HCT116 (cell line): ENCODE data around the gene ENDOD1. TPM values are rescaled to one million over a fixed set of nuclear protein-coding genes. Genes with fewer than 3 reads are reported as not detected.

Experiments
- ATAC-seq: fragments of 200-7000 bp; cut with Tn5 transposase; 2 replicates; pipeline ENCODE4 v1.9.1; 2020; ENCODE audit warnings: mild to moderate bottlenecking, moderate library complexity
- BruUV-seq: library from RNA; stranded (reverse); fragments of 400-500 nt; replicated peaks from 2 replicates; lab custom pipeline; 2021; lab: Mats Ljungman, UMichigan
- CTCF ChIA-PET: fragments of 300-600 bp; sonication (Branson Sonifier 250); formaldehyde crosslinking; loops from one replicate; lab custom pipeline; 2021; ENCODE audit warnings: antibody characterized with exemption; lab: Charles Lee
- POLR2A ChIA-PET: fragments of 300-600, 350-600 bp; sonication (Branson Sonifier 250); formaldehyde crosslinking; loops from one replicate; lab custom pipeline; 2021; ENCODE audit warnings: antibody characterized with exemption; lab: Charles Lee
- RAD21 ChIA-PET, 2 experiments: fragments of 300-600 bp; sonication (Branson Sonifier 250); formaldehyde crosslinking; loops; one replicate each; lab custom pipeline; 2023; ENCODE audit warnings: low total read pairs in 2 of 2; ENCODE audit not compliant: uncharacterized antibody in 2 of 2, unreplicated experiment in 2 of 2, low non-redundant PET in 1 of 2; lab: Charles Lee
- DNase-seq: peaks from one replicate; pipeline ENCODE4 v3.0.0-alpha.2; 2010; ENCODE audit warnings: low read depth, low spot score
- H2AFZ ChIP-seq: fragments of 200-600 bp; shearing (Covaris generic), sonication (generic); 2 replicates; pipeline ENCODE4 v1.6.1; 2017; ENCODE audit warnings: low read depth, mixed run types, mixed read lengths, antibody characterized with exemption, low read length; ENCODE audit not compliant: poor library complexity, severe bottlenecking
- H3K27ac ChIP-seq: 2 replicates; pipeline ENCODE4 v1.5.1; 2012; ENCODE audit warnings: low read depth, low read length
- H3K27me3 ChIP-seq: fragments of 200-600 bp; sonication (generic); 2 replicates; pipeline ENCODE4 v1.6.1; 2016; ENCODE audit warnings: mixed run types, low read length, mixed read lengths; ENCODE audit not compliant: insufficient read depth
- H3K36me3 ChIP-seq, 2 experiments: fragments of 200-500 bp in 1 of 2; fragments of 200-600 bp in 1 of 2; sonication (Bioruptor generic) in 1 of 2; sonication (generic) in 1 of 2; 2 replicates each; pipeline versions ENCODE4 v1.5.1 to v1.6.1; 2014 to 2016; ENCODE audit warnings: low read length in 2 of 2, inconsistent platforms in 1 of 2, mixed read lengths in 1 of 2, mixed run types in 1 of 2; ENCODE audit not compliant: insufficient read depth in 2 of 2, control insufficient read depth in 1 of 2
- H3K4me1 ChIP-seq, 2 experiments: fragments of 200-600 bp in 1 of 2; sonication (generic) in 1 of 2; 2 replicates each; pipeline versions ENCODE4 v1.5.1 to v1.6.1; 2012 to 2017; ENCODE audit warnings: low read length in 2 of 2, inconsistent platforms in 1 of 2, mild to moderate bottlenecking in 1 of 2, mixed read lengths in 1 of 2, mixed run types in 1 of 2, moderate library complexity in 1 of 2; ENCODE audit not compliant: insufficient read depth in 2 of 2, control insufficient read depth in 1 of 2
- H3K4me2 ChIP-seq: fragments of 200-600 bp; sonication (generic); 2 replicates; pipeline ENCODE4 v1.6.1; 2017; ENCODE audit warnings: mixed run types, low read length, mixed read lengths
- H3K4me3 ChIP-seq, 2 experiments: fragments of 200-600 bp in 1 of 2; sonication (generic) in 1 of 2; replicated peaks in 1 of 2; 2 replicates each; pipeline ENCODE4 v1.5.1; 2011 to 2016; ENCODE audit warnings: low read length in 2 of 2, control low read depth in 1 of 2, low read depth in 1 of 2, mild to moderate bottlenecking in 1 of 2, mixed read lengths in 1 of 2, mixed run types in 1 of 2
- H3K79me2 ChIP-seq: fragments of 200-600 bp; sonication (generic); 2 replicates; pipeline ENCODE4 v1.6.1; 2017; ENCODE audit warnings: mild to moderate bottlenecking, mixed run types, low read length, moderate library complexity, mixed read lengths; ENCODE audit not compliant: insufficient read depth
- H3K9ac ChIP-seq: fragments of 200-600 bp; sonication (generic); 2 replicates; pipeline ENCODE4 v1.6.1; 2016; ENCODE audit warnings: low read length, mixed read lengths
- H3K9me2 ChIP-seq: fragments of 200-600 bp; sonication (generic), shearing (Covaris generic); 2 replicates; pipeline ENCODE4 v1.6.1; 2017; ENCODE audit warnings: mixed run types, mild to moderate bottlenecking, moderate library complexity; ENCODE audit not compliant: insufficient read depth
- H3K9me3 ChIP-seq, 2 experiments: fragments of 200-500 bp in 1 of 2; fragments of 200-600 bp in 1 of 2; sonication (Bioruptor generic) in 1 of 2; sonication (generic) in 1 of 2; 2 replicates each; pipeline ENCODE4 v1.6.1; 2014 to 2017; ENCODE audit warnings: low read length in 2 of 2, mixed read lengths in 2 of 2, inconsistent platforms in 1 of 2, low read depth in 1 of 2, mild to moderate bottlenecking in 1 of 2, mixed run types in 1 of 2, moderate library complexity in 1 of 2; ENCODE audit not compliant: control insufficient read depth in 1 of 2, insufficient read depth in 1 of 2
- H4K20me1 ChIP-seq: fragments of 200-600 bp; sonication (generic), shearing (Covaris generic); 2 replicates; pipeline ENCODE4 v1.6.1; 2017; ENCODE audit warnings: mixed run types, mild to moderate bottlenecking, moderate library complexity; ENCODE audit not compliant: insufficient read depth
- ATF3 ChIP-seq: IDR thresholded peaks from 2 replicates; pipeline ENCODE4 v1.6.1; 2012
- CBX3 ChIP-seq: IDR thresholded peaks from 2 replicates; pipeline ENCODE4 v1.6.1; 2012; ENCODE audit warnings: low read depth
- CTCF ChIP-seq, 3 experiments: fragments of 200-600 bp in 1 of 3; sonication (generic) in 1 of 3; IDR thresholded peaks in 2 of 3; conservative IDR thresholded peaks in 1 of 3; 2 replicates each; pipeline ENCODE4 v1.5.1; 2012 to 2017; ENCODE audit warnings: low read depth in 2 of 3, low read length in 2 of 3, antibody characterized with exemption in 1 of 3, borderline replicate concordance in 1 of 3, control low read depth in 1 of 3, mild to moderate bottlenecking in 1 of 3, mixed read lengths in 1 of 3, mixed run types in 1 of 3, moderate library complexity in 1 of 3; ENCODE audit not compliant: insufficient read depth in 1 of 3
- POLR2A ChIP-seq: IDR thresholded peaks from 2 replicates; pipeline ENCODE4 v1.7.0; 2011; ENCODE audit warnings: borderline replicate concordance; ENCODE audit not compliant: insufficient read depth, insufficient read length; ENCODE audit errors: extremely low read depth
- TCF7L2 ChIP-seq: IDR thresholded peaks from 2 replicates; pipeline ENCODE4 v1.7.0; 2011; ENCODE audit warnings: borderline replicate concordance, inconsistent platforms; ENCODE audit not compliant: insufficient read depth, insufficient read length; ENCODE audit errors: extremely low read depth
- ZNF274 ChIP-seq: fragments of 200-500 bp; sonication (Bioruptor generic); IDR thresholded peaks from 2 replicates; pipeline ENCODE4 v1.6.1; 2014; ENCODE audit warnings: mild to moderate bottlenecking, low read depth, low read length, inconsistent platforms
- intact Hi-C: fragments of 100-400 bp; cut with micrococcal nuclease; formaldehyde crosslinking; loops from 2 replicates; pipeline ENCODE4 v1.10.0; 2022
- total RNA-seq: library from RNA; stranded (reverse); gene quantifications from one replicate; pipeline ENCODE4 v1.2.1, GENCODE V29; 2021; ENCODE audit not compliant: unreplicated experiment

The ENDOD1 gene
- total RNA-seq, 1 experiment from 2014 or later: 33.6 TPM

- ChIA-PET RAD21 (no interaction called here), POLR2A (no interaction called here), CTCF (interaction anchor here (1.3 to 2.2 kb wide), 2 partner anchors 547 to 604 kb away, joined by 6 to 18 read pairs; no protein-coding TSS in a partner anchor)
- no peak for DNase-seq
- no peaks in the 10 kb centered on the region for H3K79me2 ChIP-seq
- no peaks in the 10 kb centered on the region for H3K4me1 ChIP-seq
- TF ChIP-seq ATF3 (no peak), CBX3 (no peak), TCF7L2 (no peak)
- H3K36me3 ChIP-seq: no peaks in the 10 kb centered on the region
- no peak overlapping the region for H2AFZ ChIP-seq
- H3K27me3 ChIP-seq: no peaks in the 10 kb centered on the region
- no TSS peak for BruUV-seq
- no peak overlapping the region for H3K4me2 ChIP-seq
- intact Hi-C loops: loop anchor here (10.0 kb wide), 2 partner anchors 393 to 767 kb away; partner anchors contain the start of genes AMOTL1 and MTMR2
- no peak overlapping the region for H3K9ac ChIP-seq
- no peaks in the 10 kb centered on the region for H3K9me2 ChIP-seq
- H4K20me1 ChIP-seq: no peaks in the 10 kb centered on the region
- no peak overlapping the region for H3K27ac ChIP-seq
- ATAC-seq: no peak
- no peaks in the 10 kb centered on the region for H3K9me3 ChIP-seq
- H3K4me3 ChIP-seq: no peak overlapping the region
Measured at GRCh38 chr11:95157824-95158223, 68.2 kb downstream of the ENDOD1 start.

- H2AFZ ChIP-seq: no peak overlapping the region
- DNase-seq: no peak
- CTCF ChIA-PET: interaction anchor here (1.3 kb wide), 1 partner anchor 544 kb away, joined by 5 read pairs; no protein-coding TSS in a partner anchor
- RAD21 ChIA-PET: no interaction called here
- no peaks in the 10 kb centered on the region for H3K79me2 ChIP-seq
- H3K36me3 ChIP-seq: no peaks in the 10 kb centered on the region
- BruUV-seq: no TSS peak
- no peak overlapping the region for H3K27ac ChIP-seq
- H3K4me3 ChIP-seq: no peak overlapping the region
- POLR2A ChIA-PET: interaction anchor here (1.0 kb wide), 1 partner anchor 11 kb away, joined by 4 read pairs; no protein-coding TSS in a partner anchor
- no peaks in the 10 kb centered on the region for H3K4me1 ChIP-seq
- intact Hi-C loops: no loop called here
- no peaks in the 10 kb centered on the region for H3K9me2 ChIP-seq
- ATAC-seq: no peak
- H3K4me2 ChIP-seq: no peak overlapping the region
- H3K27me3 ChIP-seq: no peaks in the 10 kb centered on the region
- H4K20me1 ChIP-seq: no peaks in the 10 kb centered on the region
- H3K9ac ChIP-seq: no peak overlapping the region
- H3K9me3 ChIP-seq: no peaks in the 10 kb centered on the region
- TF ChIP-seq POLR2A: no peak
- no peak for TF ChIP-seq ZNF274
- no peak for TF ChIP-seq CTCF (IDR thresholded peaks at IDR 0.05 in 2 of 3, conservative IDR thresholded peaks at IDR 0.05 in 1 of 3; ENCODE audit: borderline replicate concordance in 1 of 3, insufficient read depth in 1 of 3, low read depth in 2 of 3, low read length in 2 of 3)
- TF ChIP-seq, all 23 proteins: peak for 0
Measured at GRCh38 chr11:95161248-95161647, 71.6 kb downstream of the ENDOD1 start.
